GM06990 (cell line): ENCODE results near the gene FAM149B1.

ENCODE experiments used
- DNase-seq: peaks from one replicate; pipeline ENCODE4 v3.0.0-alpha.2; 2011; ENCODE audit not compliant: insufficient read length; ENCODE audit errors: extremely low read depth
- H3K27me3 ChIP-seq: replicated peaks from 2 replicates; pipeline ENCODE4 v1.6.0; 2011; ENCODE audit warnings: low read length; ENCODE audit not compliant: control insufficient read depth, insufficient read depth
- H3K36me3 ChIP-seq: 2 replicates; pipeline ENCODE4 v1.5.1; 2011; ENCODE audit warnings: low read length; ENCODE audit not compliant: control insufficient read depth, insufficient read depth
- H3K4me3 ChIP-seq: replicated peaks from 2 replicates; pipeline ENCODE4 v1.5.1; 2011; ENCODE audit warnings: low read depth, mild to moderate bottlenecking, control low read depth, low read length
- CTCF ChIP-seq: IDR thresholded peaks from 2 replicates; pipeline ENCODE4 v1.5.1; 2011; ENCODE audit warnings: low read length, control low read depth, mild to moderate bottlenecking, inconsistent platforms; ENCODE audit not compliant: insufficient read depth, poor library complexity, severe bottlenecking

The FAM149B1 gene

GRCh38 chr10:73152009-73152408, 15.9 kb upstream of the FAM149B1 start:
- no peaks in the 10 kb centered on the region for H3K27me3 ChIP-seq
- DNase-seq, result no peak
- TF ChIP-seq CTCF, result no peak
- peaks cover 5% of the 10 kb centered on the region for H3K36me3 ChIP-seq
- H3K4me3 ChIP-seq, result no peak overlapping the region

GRCh38 chr10:73156054-73156453, 11.9 kb upstream of the FAM149B1 start:
- H3K36me3 ChIP-seq, result peaks cover 3% of the 10 kb centered on the region

GRCh38 chr10:73159038-73159648, 8.8 kb upstream of the FAM149B1 start:
- DNase-seq, result no peak
- peak; percentile 69 for TF ChIP-seq CTCF
- no peaks in the 10 kb centered on the region for H3K27me3 ChIP-seq
- peaks cover 2% of the 10 kb centered on the region; the same call in 1 of the 2 replicates for H3K36me3 ChIP-seq
- H3K4me3 ChIP-seq, result no peak overlapping the region

More at GRCh38 chr10:73156054-73156453, 11.9 kb upstream of the FAM149B1 start:
- no peak overlapping the region for H3K4me3 ChIP-seq
- DNase-seq, result no peak
- no peaks in the 10 kb centered on the region for H3K27me3 ChIP-seq
- no peak for TF ChIP-seq CTCF

GRCh38 chr10:73161079-73161478, 6.8 kb upstream of the FAM149B1 start:
- DNase-seq, result no peak
- Histone ChIP-seq H3K36me3 (peaks cover 2% of the 10 kb centered on the region; the same call in 1 of the 2 replicates), H3K27me3 (no peaks in the 10 kb centered on the region), H3K4me3 (no peak overlapping the region)
- TF ChIP-seq CTCF, result no peak

GRCh38 chr10:73161662-73162061, 6.3 kb upstream of the FAM149B1 start:
- Histone ChIP-seq H3K27me3 (no peaks in the 10 kb centered on the region), H3K36me3 (peaks cover 2% of the 10 kb centered on the region; the same call in 1 of the 2 replicates), H3K4me3 (no peak overlapping the region)
- TF ChIP-seq CTCF, result no peak
- no peak for DNase-seq

GRCh38 chr10:73163096-73163495, 4.8 kb upstream of the FAM149B1 start:
- Histone ChIP-seq H3K27me3 (no peaks in the 10 kb centered on the region), H3K36me3 (peaks cover 2% of the 10 kb centered on the region; the same call in 1 of the 2 replicates), H3K4me3 (no peak overlapping the region)
- no peak for TF ChIP-seq CTCF
- no peak for DNase-seq
